ENCODE measurements around the gene FLNA. TPM values are rescaled to one million over a fixed set of nuclear protein-coding genes. Genes with fewer than 3 reads are reported as not detected.
A peak's percentile ranks its signal among the peaks of the same experiment; 100 is the strongest.

Gene FLNA
- total and polyA plus RNA-seq, 9 of the 15 experiments (the other 6 are each of a cell fraction or from before 2014, with no cell fraction given), result 6.2 to 735 (median 135) TPM

DNA sequence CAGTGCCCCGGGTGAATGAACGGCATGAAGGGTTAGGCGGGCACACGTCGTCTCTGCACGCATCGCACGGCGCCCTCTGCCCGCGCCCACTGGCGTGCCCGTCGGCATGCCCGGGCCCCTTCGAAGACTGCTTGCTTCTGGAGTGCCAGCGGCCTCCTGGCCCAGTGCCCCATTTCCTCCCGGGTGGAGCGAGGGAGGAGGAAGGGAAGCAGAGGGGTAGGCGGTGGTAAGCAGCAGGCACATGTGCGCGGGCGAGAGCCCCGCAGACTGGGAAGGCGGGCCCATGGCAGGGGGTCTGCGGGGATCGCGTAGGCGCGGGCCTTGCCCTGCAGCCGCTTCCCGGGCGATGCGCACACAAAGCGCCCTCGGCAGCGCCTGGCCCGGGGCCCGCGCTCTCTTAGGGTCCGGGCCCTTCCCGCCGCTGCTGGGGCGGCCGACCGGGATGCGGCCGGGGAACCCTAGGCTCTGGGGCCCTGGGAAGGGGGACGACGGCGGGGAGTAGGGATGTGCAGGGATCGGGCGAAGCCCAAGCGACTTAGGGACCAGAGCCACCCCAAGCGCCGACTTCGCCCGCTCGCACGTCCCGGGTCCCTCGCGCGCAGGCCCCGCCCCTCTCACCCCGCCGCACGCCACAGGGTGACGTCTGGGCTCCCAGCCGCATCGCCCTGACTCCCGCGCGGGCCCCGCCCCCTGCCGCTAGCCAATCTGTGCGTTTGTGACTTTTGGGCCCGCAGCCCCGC is 3.8 kb upstream of the FLNA start (continued):
- TF ChIP-seq JUND (IDR thresholded peaks at IDR 0.05; ENCODE audit: borderline replicate concordance, low read depth, low read length) (0 out of 2 replicates have a peak, but pooled peaks have one; percentile 6), JUND (tag; IDR thresholded peaks at IDR 0.05; ENCODE audit: borderline replicate concordance, low read depth, low read length) (no peak), BRD4 (IDR thresholded peaks at IDR 0.05) (no peak), PRPF4 (IDR thresholded peaks at IDR 0.05; ENCODE audit: insufficient read depth, low read depth, low read length, poor library complexity, severe bottlenecking) (no peak), CSDE1 (IDR thresholded peaks at IDR 0.05) (no peak), RB1 (IDR thresholded peaks at IDR 0.05; ENCODE audit: low read depth) (peak; percentile 54), MNT (conservative IDR thresholded peaks at IDR 0.05) (peak in 1 of 2 experiments; percentile 43; a peak in 3 of 4 replicates), SREBF1 (IDR thresholded peaks at IDR 0.05; ENCODE audit: borderline replicate concordance, low read depth, low read length) (peak; percentile 23; the same call in 1 of the 2 replicates), ZNF507 (tag; conservative IDR thresholded peaks at IDR 0.05) (no peak), CHD1 (IDR thresholded peaks at IDR 0.05; ENCODE audit: low read length) (peak; percentile 43), L3MBTL2 (IDR thresholded peaks at IDR 0.05) (peak; percentile 92), TSC22D4 (tag; IDR thresholded peaks at IDR 0.05) (no peak), KLF16 (IDR thresholded peaks at IDR 0.05) (no peak), ZNF316 (IDR thresholded peaks at IDR 0.05) (no peak), ZNF511 (CRISPR knock-in tag; IDR thresholded peaks at IDR 0.05) (no peak), RHOXF2B (CRISPR knock-in tag; conservative IDR thresholded peaks at IDR 0.05) (no peak), HMBOX1 (IDR thresholded peaks at IDR 0.05) (no peak), ERF (CRISPR knock-in tag; IDR thresholded peaks at IDR 0.05) (0 out of 2 replicates have a peak, but pooled peaks have one; percentile 33), ZNF184 (CRISPR knock-in tag; IDR thresholded peaks at IDR 0.05) (no peak)
- TF ChIP-seq, protein P1, sequence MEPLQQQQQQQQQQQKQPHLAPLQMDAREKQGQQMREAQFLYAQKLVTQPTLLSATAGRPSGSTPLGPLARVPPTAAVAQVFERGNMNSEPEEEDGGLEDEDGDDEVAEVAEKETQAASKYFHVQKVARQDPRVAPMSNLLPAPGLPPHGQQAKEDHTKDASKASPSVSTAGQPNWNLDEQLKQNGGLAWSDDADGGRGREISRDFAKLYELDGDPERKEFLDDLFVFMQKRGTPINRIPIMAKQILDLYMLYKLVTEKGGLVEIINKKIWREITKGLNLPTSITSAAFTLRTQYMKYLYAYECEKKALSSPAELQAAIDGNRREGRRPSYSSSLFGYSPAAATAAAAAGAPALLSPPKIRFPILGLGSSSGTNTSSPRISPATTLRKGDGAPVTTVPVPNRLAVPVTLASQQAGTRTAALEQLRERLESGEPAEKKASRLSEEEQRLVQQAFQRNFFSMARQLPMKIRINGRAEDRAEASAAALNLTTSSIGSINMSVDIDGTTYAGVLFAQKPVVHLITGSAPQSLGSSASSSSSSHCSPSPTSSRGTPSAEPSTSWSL (CRISPR knock-in tag; IDR thresholded peaks at IDR 0.05; ENCODE audit: borderline replicate concordance), result no peak
